WTC11 (cell line): Measurements from ENCODE around the gene GREB1. TPM values are rescaled to one million over a fixed set of nuclear protein-coding genes. Genes with fewer than 3 reads are reported as not detected.

Experiments used
- ATAC-seq: fragments of 200-7000 bp; cut with Tn5 transposase; 2 replicates; pipeline ENCODE4 v1.10.0; 2021; ENCODE audit warnings: mild to moderate bottlenecking, moderate library complexity
- CTCF ChIA-PET: fragments of 300-600 bp; sonication (Branson Sonifier 250); formaldehyde crosslinking; loops from one replicate; lab custom pipeline; 2021; ENCODE audit warnings: antibody characterized with exemption; lab: Charles Lee
- POLR2A ChIA-PET: fragments of 350-600 bp; sonication (Branson Sonifier 250); formaldehyde crosslinking; loops from one replicate; lab custom pipeline; 2021; ENCODE audit warnings: antibody characterized with exemption; lab: Charles Lee
- DNase-seq: peaks from one replicate; pipeline ENCODE4 v3.0.0; 2021; ENCODE audit warnings: low spot score
- H3K27ac Mint-ChIP-seq: 2 replicates; pipeline ENCODE4 v1.8.0; 2021; ENCODE audit warnings: mixed read lengths
- H3K27me3 Mint-ChIP-seq: 2 replicates; pipeline ENCODE4 v1.8.0; 2021; ENCODE audit warnings: low read depth, mild to moderate bottlenecking, moderate library complexity, mixed read lengths
- H3K36me3 Mint-ChIP-seq: 2 replicates; pipeline ENCODE4 v1.8.0; 2021; ENCODE audit warnings: mixed read lengths
- H3K4me1 Mint-ChIP-seq: 2 replicates; pipeline ENCODE4 v1.8.0; 2022; ENCODE audit warnings: mixed read lengths
- H3K4me3 Mint-ChIP-seq: 2 replicates; pipeline ENCODE4 v1.8.0; 2021; ENCODE audit warnings: mild to moderate bottlenecking, moderate library complexity, mixed read lengths
- H3K9me3 Mint-ChIP-seq: 2 replicates; pipeline ENCODE4 v1.8.0; 2021; ENCODE audit warnings: mixed read lengths
- ARID4B ChIP-seq: sonication (generic); formaldehyde crosslinking; IDR thresholded peaks from 2 replicates; pipeline ENCODE4 v1.8.0; 2023; ENCODE audit warnings: missing genetic modification reagents, mild to moderate bottlenecking, borderline replicate concordance
- CBFB ChIP-seq: sonication (generic); formaldehyde crosslinking; IDR thresholded peaks from 2 replicates; pipeline ENCODE4 v1.8.1; 2022; ENCODE audit warnings: mild to moderate bottlenecking, low read depth, missing genetic modification reagents
- CREM ChIP-seq: sonication (generic); formaldehyde crosslinking; IDR thresholded peaks from 2 replicates; pipeline ENCODE4 v1.8.1; 2022; ENCODE audit warnings: mild to moderate bottlenecking, missing genetic modification reagents, moderate library complexity
- ELF4 ChIP-seq: sonication (generic); formaldehyde crosslinking; IDR thresholded peaks from 2 replicates; pipeline ENCODE4 v1.8.1; 2022; ENCODE audit warnings: low read depth, mild to moderate bottlenecking, moderate library complexity, missing genetic modification reagents
- EMX1 ChIP-seq: fragments of 250-450 bp; sonication (Bioruptor Pico); IDR thresholded peaks from 2 replicates; pipeline ENCODE4 v1.8.0; 2021; ENCODE audit warnings: mild to moderate bottlenecking
- ESRRA ChIP-seq: sonication (generic); formaldehyde crosslinking; IDR thresholded peaks from 2 replicates; pipeline ENCODE4 v1.8.1; 2022; ENCODE audit warnings: mild to moderate bottlenecking, missing genetic modification reagents, borderline replicate concordance
- FOXP1 ChIP-seq: sonication (generic); formaldehyde crosslinking; IDR thresholded peaks from 2 replicates; pipeline ENCODE4 v1.8.0; 2022; ENCODE audit warnings: missing genetic modification reagents, mild to moderate bottlenecking, moderate library complexity, borderline replicate concordance
- GABPB1 ChIP-seq: sonication (generic); formaldehyde crosslinking; IDR thresholded peaks from 2 replicates; pipeline ENCODE4 v1.8.1; 2023; ENCODE audit warnings: mild to moderate bottlenecking, missing genetic modification reagents
- GRHL2 ChIP-seq: fragments of 250-450 bp; sonication (Bioruptor Pico); IDR thresholded peaks from 2 replicates; pipeline ENCODE4 v1.8.0; 2022; ENCODE audit warnings: mild to moderate bottlenecking, moderate library complexity; ENCODE audit not compliant: insufficient replicate concordance, severe bottlenecking
- HMGA2 ChIP-seq: fragments of 250-450 bp; sonication (Bioruptor Pico); IDR thresholded peaks from 2 replicates; pipeline ENCODE4 v1.4.0; 2021; ENCODE audit warnings: mild to moderate bottlenecking, moderate library complexity
- IRF2 ChIP-seq: sonication (generic); formaldehyde crosslinking; IDR thresholded peaks from 2 replicates; pipeline ENCODE4 v1.8.0; 2022; ENCODE audit warnings: low read depth, missing genetic modification reagents, borderline replicate concordance
- NFATC4 ChIP-seq: fragments of 250-450 bp; sonication (Bioruptor Pico); IDR thresholded peaks from 2 replicates; pipeline ENCODE4 v1.9.0; 2021; ENCODE audit warnings: mild to moderate bottlenecking
- NFE2L1 ChIP-seq: sonication (generic); formaldehyde crosslinking; IDR thresholded peaks from 2 replicates; pipeline ENCODE4 v1.8.1; 2023; ENCODE audit warnings: missing genetic modification reagents
- NFYB ChIP-seq: sonication (generic); formaldehyde crosslinking; conservative IDR thresholded peaks from 2 replicates; pipeline ENCODE4 v1.8.0; 2022; ENCODE audit warnings: low read depth, missing genetic modification reagents
- NR2C2 ChIP-seq: sonication (generic); formaldehyde crosslinking; IDR thresholded peaks from 2 replicates; pipeline ENCODE4 v1.8.0; 2022; ENCODE audit warnings: mild to moderate bottlenecking, missing genetic modification reagents
- NR3C1 ChIP-seq: sonication (generic); formaldehyde crosslinking; conservative IDR thresholded peaks from 2 replicates; pipeline ENCODE4 v1.8.1; 2023; ENCODE audit warnings: low read depth, mild to moderate bottlenecking, missing genetic modification reagents
- SMAD3 ChIP-seq: sonication (generic); formaldehyde crosslinking; IDR thresholded peaks from 2 replicates; pipeline ENCODE4 v1.8.0; 2022; ENCODE audit warnings: missing genetic modification reagents, mild to moderate bottlenecking, borderline replicate concordance
- SMAD4 ChIP-seq: sonication (generic); formaldehyde crosslinking; IDR thresholded peaks from 2 replicates; pipeline ENCODE4 v1.8.0; 2022; ENCODE audit warnings: mild to moderate bottlenecking, missing genetic modification reagents
- SOX15 ChIP-seq: fragments of 250-450 bp; sonication (Bioruptor Pico); IDR thresholded peaks from 2 replicates; pipeline ENCODE4 v1.9.0; 2021; ENCODE audit warnings: mild to moderate bottlenecking
- TEAD1 ChIP-seq: sonication (generic); formaldehyde crosslinking; IDR thresholded peaks from 2 replicates; pipeline ENCODE4 v1.8.0; 2022; ENCODE audit warnings: mild to moderate bottlenecking, missing genetic modification reagents
- ZNF396 ChIP-seq: fragments of 250-450 bp; sonication (Bioruptor Pico); IDR thresholded peaks from 2 replicates; pipeline ENCODE4 v1.8.0; 2021; ENCODE audit warnings: mild to moderate bottlenecking, moderate library complexity, borderline replicate concordance
- ZNF532 ChIP-seq: fragments of 250-450 bp; sonication (Bioruptor Pico); IDR thresholded peaks from 2 replicates; pipeline ENCODE4 v1.9.0; 2021; ENCODE audit warnings: mild to moderate bottlenecking, borderline replicate concordance
- total RNA-seq: library from RNA; stranded (reverse); gene quantifications from 3 replicates; pipeline ENCODE4 v1.2.3, GENCODE V29; 2021
- TF ChIP-seq, protein P1 (sequence below): sonication (generic); formaldehyde crosslinking; IDR thresholded peaks from 2 replicates; pipeline ENCODE4 v1.8.1; 2022; ENCODE audit warnings: low read depth, mild to moderate bottlenecking, moderate library complexity, missing genetic modification reagents, borderline replicate concordance
- TF ChIP-seq, protein P2 (sequence below): sonication (generic); formaldehyde crosslinking; IDR thresholded peaks from 2 replicates; pipeline ENCODE4 v1.8.0; 2023; ENCODE audit warnings: missing genetic modification reagents
- TF ChIP-seq, protein P3 (sequence below): fragments of 250-450 bp; sonication (Bioruptor Pico); conservative IDR thresholded peaks from 2 replicates; pipeline ENCODE4 v1.9.0; 2021; ENCODE audit warnings: mild to moderate bottlenecking

Gene GREB1
- total RNA-seq, 1 experiment from 2014 or later, result 35.7 TPM

DNA sequence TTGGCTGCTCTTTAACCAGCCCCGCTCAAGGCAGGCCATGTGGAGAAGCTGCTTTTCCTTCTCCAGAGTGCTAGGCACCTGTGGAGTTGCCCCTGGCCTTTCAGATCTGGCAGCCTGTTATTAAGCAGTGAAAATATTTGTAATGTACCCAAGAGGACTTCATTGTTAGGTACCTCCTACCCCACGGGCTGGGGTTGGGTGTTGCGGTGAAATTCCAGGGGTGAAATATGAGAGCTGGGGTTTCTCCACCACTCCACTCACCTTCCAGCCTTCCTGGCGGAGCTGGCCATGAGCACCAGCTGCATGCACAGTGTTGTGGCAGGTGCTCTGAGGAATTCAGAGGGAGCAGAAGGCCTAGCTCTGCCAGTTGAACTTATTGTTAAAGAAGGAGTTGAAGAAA, 97.0 kb downstream of the GREB1 start:
- Mint-ChIP-seq H3K4me1 (peaks cover 6% of the 10 kb centered on the region; the same call in 1 of the 2 replicates), H3K4me3 (no peak overlapping the region), H3K27me3 (no peaks in the 10 kb centered on the region), H3K27ac (peak overlapping the region; percentile 42; the same call in 1 of the 2 replicates), H3K36me3 (peaks cover 78% of the 10 kb centered on the region), H3K9me3 (peaks cover 12% of the 10 kb centered on the region)
- CTCF ChIA-PET, result interaction anchor here (0.6 to 1.7 kb wide), 6 partner anchors 12 to 213 kb away, joined by 3 to 5 read pairs (median 3); no protein-coding TSS in a partner anchor
- ATAC-seq (no peak; the same call in 1 of the 2 replicates), DNase-seq (no peak)
- POLR2A ChIA-PET, result no interaction called here
- no peak for TF ChIP-seq CREM (CRISPR knock-in tag)
- TF ChIP-seq NFATC4 (CRISPR knock-in tag), result no peak
- TF ChIP-seq TEAD1 (CRISPR knock-in tag), result no peak
- no peak for TF ChIP-seq ELF4 (CRISPR knock-in tag)
- TF ChIP-seq NR3C1 (CRISPR knock-in tag), result no peak
- TF ChIP-seq HMGA2 (CRISPR knock-in tag), result no peak
- TF ChIP-seq FOXP1 (CRISPR knock-in tag), result no peak
- TF ChIP-seq, protein P1, sequence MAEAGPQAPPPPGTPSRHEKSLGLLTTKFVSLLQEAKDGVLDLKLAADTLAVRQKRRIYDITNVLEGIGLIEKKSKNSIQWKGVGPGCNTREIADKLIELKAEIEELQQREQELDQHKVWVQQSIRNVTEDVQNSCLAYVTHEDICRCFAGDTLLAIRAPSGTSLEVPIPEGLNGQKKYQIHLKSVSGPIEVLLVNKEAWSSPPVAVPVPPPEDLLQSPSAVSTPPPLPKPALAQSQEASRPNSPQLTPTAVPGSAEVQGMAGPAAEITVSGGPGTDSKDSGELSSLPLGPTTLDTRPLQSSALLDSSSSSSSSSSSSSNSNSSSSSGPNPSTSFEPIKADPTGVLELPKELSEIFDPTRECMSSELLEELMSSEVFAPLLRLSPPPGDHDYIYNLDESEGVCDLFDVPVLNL (CRISPR knock-in tag), result no peak
- no peak for TF ChIP-seq SMAD4
- TF ChIP-seq GRHL2 (CRISPR knock-in tag), result no peak
- no peak for TF ChIP-seq SOX15 (CRISPR knock-in tag)
- no peak for TF ChIP-seq ARID4B (CRISPR knock-in tag)
- no peak for TF ChIP-seq ZNF396
- TF ChIP-seq EMX1 (CRISPR knock-in tag), result no peak
- TF ChIP-seq SMAD3 (CRISPR knock-in tag), result no peak
- no peak for TF ChIP-seq GABPB1 (CRISPR knock-in tag)
- TF ChIP-seq IRF2 (CRISPR knock-in tag), result no peak
- TF ChIP-seq, protein P2, sequence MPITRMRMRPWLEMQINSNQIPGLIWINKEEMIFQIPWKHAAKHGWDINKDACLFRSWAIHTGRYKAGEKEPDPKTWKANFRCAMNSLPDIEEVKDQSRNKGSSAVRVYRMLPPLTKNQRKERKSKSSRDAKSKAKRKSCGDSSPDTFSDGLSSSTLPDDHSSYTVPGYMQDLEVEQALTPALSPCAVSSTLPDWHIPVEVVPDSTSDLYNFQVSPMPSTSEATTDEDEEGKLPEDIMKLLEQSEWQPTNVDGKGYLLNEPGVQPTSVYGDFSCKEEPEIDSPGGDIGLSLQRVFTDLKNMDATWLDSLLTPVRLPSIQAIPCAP (CRISPR knock-in tag), result no peak
- no peak for TF ChIP-seq CBFB

- ATAC-seq, result no peak
- TF ChIP-seq CREM (CRISPR knock-in tag), result no peak
- TF ChIP-seq, protein P3, sequence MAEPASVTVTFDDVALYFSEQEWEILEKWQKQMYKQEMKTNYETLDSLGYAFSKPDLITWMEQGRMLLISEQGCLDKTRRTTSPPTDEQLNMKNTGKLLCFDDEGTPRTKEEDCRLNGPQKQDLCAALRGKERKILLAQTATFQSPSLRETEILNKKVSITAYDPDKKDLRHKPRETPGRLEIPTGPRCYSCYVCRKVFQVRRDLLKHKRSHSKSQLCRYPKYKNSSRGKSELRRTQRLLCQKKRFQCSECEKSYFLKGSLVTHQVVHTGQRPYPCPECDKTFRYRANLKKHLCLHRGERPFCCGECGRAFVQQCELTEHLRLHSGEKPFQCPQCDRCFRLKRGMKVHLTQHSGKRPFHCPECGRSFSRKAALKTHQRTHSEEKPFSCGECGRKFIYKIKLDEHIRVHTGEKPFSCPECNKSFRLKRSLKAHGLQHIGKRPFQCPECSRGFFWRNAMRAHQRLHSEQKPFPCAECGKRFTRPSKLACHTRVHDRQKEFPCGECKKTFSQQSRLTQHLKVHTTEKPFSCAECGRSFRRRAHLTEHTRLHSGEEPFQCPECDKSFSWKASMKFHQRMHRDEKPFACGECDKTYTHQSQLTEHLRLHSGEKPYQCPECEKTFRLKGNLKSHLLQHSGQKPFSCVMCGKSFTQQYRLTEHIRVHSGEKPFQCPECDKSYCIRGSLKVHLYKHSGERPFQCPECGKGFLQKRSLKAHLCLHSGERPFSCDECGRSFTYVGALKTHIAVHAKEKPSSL, result no peak
- no peak for TF ChIP-seq NR2C2 (CRISPR knock-in tag)
- no peak for TF ChIP-seq NFYB (CRISPR knock-in tag)
- no peak for TF ChIP-seq GABPB1 (CRISPR knock-in tag)
- no peak for TF ChIP-seq ZNF532 (CRISPR knock-in tag)
- TF ChIP-seq ESRRA, result no peak
- no peak for TF ChIP-seq NFE2L1
Observed at GRCh38 chr2:11631462-11631861, 97.6 kb downstream of the GREB1 start.

More at GRCh38 chr2:11631462-11631861, 97.6 kb downstream of the GREB1 start:
- no peak overlapping the region for H3K4me3 Mint-ChIP-seq
- no peak for DNase-seq
- POLR2A ChIA-PET, result no interaction called here
- H3K27ac Mint-ChIP-seq, result peak overlapping the region; percentile 63; the same call in 1 of the 2 replicates
- H3K9me3 Mint-ChIP-seq, result peaks cover 9% of the 10 kb centered on the region
- CTCF ChIA-PET, result interaction anchor here (0.6 to 1.0 kb wide), 2 partner anchors 11 to 148 kb away, joined by 3 read pairs; no protein-coding TSS in a partner anchor
- H3K36me3 Mint-ChIP-seq, result peaks cover 74% of the 10 kb centered on the region
- no peaks in the 10 kb centered on the region for H3K27me3 Mint-ChIP-seq
- peaks cover 6% of the 10 kb centered on the region; the same call in 1 of the 2 replicates for H3K4me1 Mint-ChIP-seq
